SK-MEL-5 (cell line): ENCODE measurements around the gene CEP72. TPM values are rescaled to one million over a fixed set of nuclear protein-coding genes. Genes with fewer than 3 reads are reported as not detected.
A peak's percentile ranks its signal among the peaks of the same experiment; 100 is the strongest.
"Not testable (repeated sequence)": the region's sequence is repeated elsewhere in the genome, so short reads cannot be mapped to it uniquely, and the experiment has no call there.

Experiments used
- DNase-seq: peaks from one replicate; pipeline ENCODE4 v3.0.0-alpha.2; 2016; ENCODE audit warnings: low read depth, low spot score
- in situ Hi-C: cut with HindIII; loops from 2 replicates; pipeline ENCODE4 v1.10.0; 2016; ENCODE audit warnings: low sequenced_read_pairs, high pct_unique_total_duplicates, low pct_unique_long_range_greater_than_20kb
- total RNA-seq: library from RNA; depleted of rRNA; stranded (reverse); fragments of >200 nt; shearing (Covaris generic); gene quantifications from 2 replicates; pipeline ENCODE4 v1.2.3, GENCODE V29; 2014

The CEP72 gene
- total RNA-seq, 1 experiment from 2014 or later = 7.1 TPM

- DNase-seq, in situ Hi-C loops: not testable (repeated sequence)
Measured at GRCh38 chr5:680836-681235, 68.7 kb downstream of the CEP72 start.

GRCh38 chr5:681317-682191, 69.4 kb downstream of the CEP72 start:
- DNase-seq, in situ Hi-C loops: not testable (repeated sequence)

GRCh38 chr5:682216-682615, 70.1 kb downstream of the CEP72 start:
- in situ Hi-C loops, DNase-seq: not testable (repeated sequence)

GRCh38 chr5:682651-683358, 70.7 kb downstream of the CEP72 start:
- DNase-seq, in situ Hi-C loops: not testable (repeated sequence)

- in situ Hi-C loops = no loop called here
Measured at GRCh38 chr5:683551-684481, 71.7 kb downstream of the CEP72 start.

GRCh38 chr5:684751-685216, 72.6 kb downstream of the CEP72 start:
- no peak for DNase-seq
- in situ Hi-C loops = no loop called here

More at GRCh38 chr5:683551-684481, 71.7 kb downstream of the CEP72 start:
- no peak for DNase-seq

- in situ Hi-C loops = no loop called here
Measured at GRCh38 chr5:685262-686171, 73.4 kb downstream of the CEP72 start.

GRCh38 chr5:686172-686523, 74.0 kb downstream of the CEP72 start:
- DNase-seq, in situ Hi-C loops: not testable (repeated sequence)

More at GRCh38 chr5:685262-686171, 73.4 kb downstream of the CEP72 start:
- no peak for DNase-seq

GRCh38 chr5:686936-687335, 74.8 kb downstream of the CEP72 start:
- in situ Hi-C loops, DNase-seq: not testable (repeated sequence)

GRCh38 chr5:688348-689010, 76.3 kb downstream of the CEP72 start:
- DNase-seq, in situ Hi-C loops: not testable (repeated sequence)

- DNase-seq, in situ Hi-C loops: not testable (repeated sequence)
Measured at GRCh38 chr5:690293-690692, 78.2 kb downstream of the CEP72 start.

GRCh38 chr5:691049-691448, 78.9 kb downstream of the CEP72 start:
- in situ Hi-C loops, DNase-seq: not testable (repeated sequence)

- DNase-seq = no peak
- in situ Hi-C loops = no loop called here
Measured at GRCh38 chr5:691817-692528, 79.8 kb downstream of the CEP72 start.

- in situ Hi-C loops = not testable (repeated sequence)
- peak; percentile 41 for DNase-seq
Measured at GRCh38 chr5:692529-693041, 80.4 kb downstream of the CEP72 start.

- peak; percentile 81 for DNase-seq
- in situ Hi-C loops = not testable (repeated sequence)
Measured at GRCh38 chr5:693271-694041, 81.3 kb downstream of the CEP72 start, which contains the start of gene TPPP. Gene TPPP (minus strand): TSS chr5:693352. CDS start chr5:678060, 15,292 bp downstream.
